Natural killer cell (primary cell): ENCODE data around the gene TMIGD1. TPM values are rescaled to one million over a fixed set of nuclear protein-coding genes. Genes with fewer than 3 reads are reported as not detected.
A peak's percentile ranks its signal among the peaks of the same experiment; 100 is the strongest.

Experiments used
- ATAC-seq, 3 donors: fragments of 150-1000 bp in 2 of 3; fragments of 200-7000 bp in 1 of 3; cut with Tn5 transposase; 1 replicate in 1 of 3; 2 replicates in 2 of 3; pipeline ENCODE4 v1.10.0; 2021; ENCODE audit warnings: mild to moderate bottlenecking in 2 of 3, moderate library complexity in 2 of 3
- DNase-seq, 2 donors: peaks; one replicate each; pipeline versions ENCODE4 v3.0.0 to v3.0.0-alpha.2; 2013 to 2021; ENCODE audit warnings: mixed read lengths in 1 of 2
- H3K27ac ChIP-seq: one replicate; pipeline ENCODE4 v1.5.1; 2013; ENCODE audit warnings: mild to moderate bottlenecking, low read length
- H3K27me3 ChIP-seq: one replicate; pipeline ENCODE4 v1.6.1; 2013; ENCODE audit warnings: low read length; ENCODE audit not compliant: control insufficient read depth, insufficient read depth
- H3K36me3 ChIP-seq: one replicate; pipeline ENCODE4 v1.6.1; 2013; ENCODE audit warnings: low read length; ENCODE audit not compliant: control insufficient read depth, insufficient read depth
- H3K4me1 ChIP-seq: one replicate; pipeline ENCODE4 v1.6.1; 2013; ENCODE audit warnings: low read length; ENCODE audit not compliant: control insufficient read depth, insufficient read depth
- H3K4me3 ChIP-seq: one replicate; pipeline ENCODE4 v1.5.1; 2013; ENCODE audit warnings: low read length
- H3K9me3 ChIP-seq: one replicate; pipeline ENCODE4 v1.6.1; 2013; ENCODE audit warnings: low read length; ENCODE audit not compliant: control insufficient read depth, insufficient read depth
- H3K27ac Mint-ChIP-seq, 2 donors: one replicate each; pipeline ENCODE4 v1.8.0; 2022; ENCODE audit warnings: mild to moderate bottlenecking in 2 of 2, mixed read lengths in 2 of 2, moderate library complexity in 1 of 2
- H3K27me3 Mint-ChIP-seq, 2 donors: one replicate each; pipeline ENCODE4 v1.8.0; 2022; ENCODE audit warnings: low read depth in 2 of 2, mixed read lengths in 2 of 2
- H3K36me3 Mint-ChIP-seq: one replicate; pipeline ENCODE4 v1.8.0; 2022; ENCODE audit warnings: mixed read lengths
- H3K4me1 Mint-ChIP-seq, 2 donors: one replicate each; pipeline ENCODE4 v1.8.0; 2022; ENCODE audit warnings: mixed read lengths in 2 of 2
- H3K4me3 Mint-ChIP-seq: one replicate; pipeline ENCODE4 v1.8.0; 2022; ENCODE audit warnings: mild to moderate bottlenecking, moderate library complexity, mixed read lengths
- H3K9me3 Mint-ChIP-seq, 2 donors: one replicate each; pipeline ENCODE4 v1.8.0; 2022; ENCODE audit warnings: mixed read lengths in 2 of 2
- CTCF ChIP-seq: fragments of 200-600 bp; IDR thresholded peaks from one replicate; pipeline ENCODE4 v1.8.0; 2022; ENCODE audit warnings: antibody characterized with exemption
- WGBS: methylation state at CpG from one replicate; pipeline ENCODE4 v1.1.7; 2013; ENCODE audit warnings: missing lambda C conversion rate; ENCODE audit not compliant: insufficient coverage; 5-methylcytosine and 5-hydroxymethylcytosine counted together
- intact Hi-C: fragments of 100-400 bp; cut with micrococcal nuclease; formaldehyde crosslinking; loops from one replicate; pipeline ENCODE4 v1.14.2; 2022
- total RNA-seq, 4 donors: library from RNA; stranded (reverse); fragments of 120-200 nt in 1 of 4; gene quantifications; one replicate each; pipeline versions ENCODE4 v1.2.3 to v1.2.4, GENCODE V29; 2013 to 2022

TMIGD1 gene
- total RNA-seq, 3 donors from 2014 or later (not counting 1 experiment from before 2014, with no cell fraction given) = not detected

- H3K27me3 Mint-ChIP-seq = no peaks in the 10 kb centered on the region
- no peak for ATAC-seq
- peaks cover 40% of the 10 kb centered on the region for H3K36me3 ChIP-seq
- no peak overlapping the region for H3K27ac ChIP-seq
- H3K4me1 Mint-ChIP-seq = peaks cover 9 to 11% of the 10 kb centered on the region in 2 donors
- no peaks in the 10 kb centered on the region for H3K36me3 Mint-ChIP-seq
- H3K9me3 Mint-ChIP-seq = no peaks in the 10 kb centered on the region
- no peak overlapping the region for H3K4me3 Mint-ChIP-seq
- no peaks in the 10 kb centered on the region for H3K4me1 ChIP-seq
- H3K27ac Mint-ChIP-seq = no peak overlapping the region
- no peak for TF ChIP-seq CTCF
- H3K27me3 ChIP-seq = no peaks in the 10 kb centered on the region
- no peaks in the 10 kb centered on the region for H3K9me3 ChIP-seq
- no peak overlapping the region for H3K4me3 ChIP-seq
- intact Hi-C loops = no loop called here
- DNase-seq = no peak
These were observed 54.7 kb downstream of the TMIGD1 start for GRCh38 chr17:30279156-30279555.

- TF ChIP-seq CTCF = peak; percentile 45
- DNase-seq (peak in 1 of 2 donors; percentile 37), ATAC-seq (peak in 2 of 3 donors; percentile 55 to 78)
- intact Hi-C loops = loop anchor here (1.0 kb wide), 2 partner anchors 153 to 174 kb away; no protein-coding TSS in a partner anchor
- Histone ChIP-seq H3K27me3 (no peaks in the 10 kb centered on the region), H3K4me3 (no peak overlapping the region), H3K4me1 (no peaks in the 10 kb centered on the region), H3K27ac (no peak overlapping the region), H3K36me3 (peaks cover 42% of the 10 kb centered on the region), H3K9me3 (no peaks in the 10 kb centered on the region)
- H3K4me1 Mint-ChIP-seq = peaks cover 9 to 11% of the 10 kb centered on the region in 2 donors
- no peaks in the 10 kb centered on the region for H3K9me3 Mint-ChIP-seq
- H3K27ac Mint-ChIP-seq = no peak overlapping the region
- H3K4me3 Mint-ChIP-seq = no peak overlapping the region
- H3K27me3 Mint-ChIP-seq = no peaks in the 10 kb centered on the region
- H3K36me3 Mint-ChIP-seq = peaks cover 2% of the 10 kb centered on the region
These were observed 55.8 kb downstream of the TMIGD1 start for GRCh38 chr17:30278032-30278431.

GRCh38 chr17:30275911-30276310, 57.9 kb downstream of the TMIGD1 start:
- Histone ChIP-seq H3K36me3 (peaks cover 58% of the 10 kb centered on the region), H3K4me1 (no peaks in the 10 kb centered on the region), H3K4me3 (no peak overlapping the region), H3K27me3 (no peaks in the 10 kb centered on the region), H3K27ac (no peak overlapping the region), H3K9me3 (no peaks in the 10 kb centered on the region)
- peaks cover 9 to 11% of the 10 kb centered on the region in 2 donors for H3K4me1 Mint-ChIP-seq
- TF ChIP-seq CTCF = no peak
- 50% methylated on average over 1 of the region's 2 CpGs for WGBS
- no peak overlapping the region for H3K4me3 Mint-ChIP-seq
- no peaks in the 10 kb centered on the region for H3K9me3 Mint-ChIP-seq
- peaks cover 18% of the 10 kb centered on the region for H3K36me3 Mint-ChIP-seq
- H3K27me3 Mint-ChIP-seq = no peaks in the 10 kb centered on the region
- H3K27ac Mint-ChIP-seq = no peak overlapping the region
- intact Hi-C loops = no loop called here
- no peak for DNase-seq
- no peak for ATAC-seq

- Mint-ChIP-seq H3K36me3 (peaks cover 25% of the 10 kb centered on the region), H3K9me3 (no peaks in the 10 kb centered on the region), H3K4me1 (peaks cover 9 to 11% of the 10 kb centered on the region in 2 donors), H3K27me3 (no peaks in the 10 kb centered on the region), H3K4me3 (no peak overlapping the region), H3K27ac (no peak overlapping the region)
- H3K9me3 ChIP-seq = no peaks in the 10 kb centered on the region
- ATAC-seq = no peak
- peaks cover 55% of the 10 kb centered on the region for H3K36me3 ChIP-seq
- no peaks in the 10 kb centered on the region for H3K27me3 ChIP-seq
- no peak for DNase-seq
- H3K27ac ChIP-seq = no peak overlapping the region
- TF ChIP-seq CTCF = no peak
- H3K4me1 ChIP-seq = no peaks in the 10 kb centered on the region
- intact Hi-C loops = no loop called here
- no peak overlapping the region for H3K4me3 ChIP-seq
- 97% methylated on average over 2 of the region's 3 CpGs for WGBS
These were observed 59.0 kb downstream of the TMIGD1 start for GRCh38 chr17:30274887-30275286.
